Esophagus squamous epithelium (tissue), 5 donors: Measurements from ENCODE around the gene CNTN4. TPM values are rescaled to one million over a fixed set of nuclear protein-coding genes. Genes with fewer than 3 reads are reported as not detected.

Experiments
- DNase-seq: peaks from one replicate; lab custom pipeline; 2025; lab: John Stamatoyannopoulos, UW
- H3K27ac ChIP-seq, 4 donors: fragments of 200-600 bp; sonication (generic); one replicate each; pipeline ENCODE4 v1.5.1; 2016 to 2019; ENCODE audit warnings: mild to moderate bottlenecking in 1 of 4
- H3K27me3 ChIP-seq, 4 donors: fragments of 200-600 bp; sonication (generic); 1 replicate in 3 of 4; 2 replicates in 1 of 4; pipeline versions ENCODE4 v1.5.1 to v1.6.0; 2017 to 2021; ENCODE audit warnings: antibody characterized with exemption in 1 of 4
- H3K36me3 ChIP-seq, 3 donors: fragments of 200-600 bp; sonication (generic); one replicate each; pipeline ENCODE4 v1.5.1; 2016 to 2019
- H3K4me1 ChIP-seq, 3 donors: fragments of 200-600 bp; sonication (generic); one replicate each; pipeline ENCODE4 v1.5.1; 2017 to 2019
- H3K4me3 ChIP-seq, 4 donors: fragments of 200-600 bp; sonication (generic); 1 replicate in 3 of 4; 2 replicates in 1 of 4; pipeline ENCODE4 v1.5.1; 2016 to 2019; ENCODE audit warnings: mild to moderate bottlenecking in 2 of 4, moderate library complexity in 1 of 4
- H3K9me3 ChIP-seq, 3 donors: fragments of 200-600 bp; sonication (generic); one replicate each; pipeline ENCODE4 v1.5.1; 2016 to 2019
- POLR2A ChIP-seq, 4 donors: fragments of 450-650 bp; IDR thresholded peaks; one replicate each; pipeline ENCODE4 v1.6.1; 2017; ENCODE audit warnings: antibody characterized with exemption in 4 of 4, mild to moderate bottlenecking in 4 of 4, moderate library complexity in 3 of 4
- WGBS, 2 donors: methylation state at CpG; one replicate each; pipeline ENCODE4 v1.1.5; 2018; 5-methylcytosine and 5-hydroxymethylcytosine counted together
- intact Hi-C: fragments of 100-400 bp; cut with DNase I; formaldehyde crosslinking; loops from one replicate; pipeline ENCODE4 v1.15.0; 2022
- total RNA-seq, 4 donors: library from RNA; depleted of rRNA; stranded (reverse); fragments of >200 nt; gene quantifications; one replicate each; pipeline ENCODE4 v1.1.0, GENCODE V29; 2016
- TF ChIP-seq, protein P1 (sequence below), 6 experiments: fragments of 450-650 bp in 4 of 6; fragments of 200-600 bp in 2 of 6; sonication (generic) in 2 of 6; IDR thresholded peaks; one replicate each; pipeline ENCODE4 v1.5.1; 2016 to 2019; ENCODE audit warnings: antibody characterized with exemption in 6 of 6, mild to moderate bottlenecking in 4 of 6, moderate library complexity in 4 of 6
- donor health status: DM: yes; HTN: yes; CAD: no.

CNTN4 gene
- total RNA-seq, 4 donors from 2014 or later: 0.31 to 8.5 (median 3.5) TPM

DNA sequence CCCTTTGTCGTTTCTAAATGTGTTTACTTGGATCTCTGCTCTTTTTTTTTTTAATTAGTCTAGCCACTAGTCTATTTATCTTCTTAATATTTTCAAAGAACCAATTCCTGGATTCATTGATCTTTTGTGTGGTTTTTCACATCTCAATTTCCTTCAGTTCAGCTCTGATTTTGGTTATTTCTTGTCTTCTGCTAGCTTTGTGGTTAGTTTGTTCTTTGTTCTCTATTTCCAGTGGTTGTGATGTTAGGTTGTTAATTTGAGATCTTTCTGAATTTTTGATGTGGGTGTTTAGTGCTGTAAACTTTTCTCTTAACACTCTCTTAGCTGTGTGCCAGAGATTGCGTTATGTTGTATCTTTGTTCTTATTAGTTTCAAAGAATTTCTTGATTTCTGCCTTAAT, 446.1 kb downstream of the CNTN4 start:
- no peak overlapping the region for H3K27ac ChIP-seq
- H3K27me3 ChIP-seq: no peaks in the 10 kb centered on the region
- no peaks in the 10 kb centered on the region for H3K36me3 ChIP-seq
- no peaks in the 10 kb centered on the region for H3K4me1 ChIP-seq
- 56 to 66% methylated on average over 2 of the region's 2 CpGs for WGBS, 2 donors
- DNase-seq: no peak
- no peak overlapping the region for H3K4me3 ChIP-seq
- intact Hi-C loops: no loop called here
- no peaks in the 10 kb centered on the region for H3K9me3 ChIP-seq
- no peak for TF ChIP-seq POLR2A (IDR thresholded peaks at IDR 0.05)
- TF ChIP-seq, protein P1, sequence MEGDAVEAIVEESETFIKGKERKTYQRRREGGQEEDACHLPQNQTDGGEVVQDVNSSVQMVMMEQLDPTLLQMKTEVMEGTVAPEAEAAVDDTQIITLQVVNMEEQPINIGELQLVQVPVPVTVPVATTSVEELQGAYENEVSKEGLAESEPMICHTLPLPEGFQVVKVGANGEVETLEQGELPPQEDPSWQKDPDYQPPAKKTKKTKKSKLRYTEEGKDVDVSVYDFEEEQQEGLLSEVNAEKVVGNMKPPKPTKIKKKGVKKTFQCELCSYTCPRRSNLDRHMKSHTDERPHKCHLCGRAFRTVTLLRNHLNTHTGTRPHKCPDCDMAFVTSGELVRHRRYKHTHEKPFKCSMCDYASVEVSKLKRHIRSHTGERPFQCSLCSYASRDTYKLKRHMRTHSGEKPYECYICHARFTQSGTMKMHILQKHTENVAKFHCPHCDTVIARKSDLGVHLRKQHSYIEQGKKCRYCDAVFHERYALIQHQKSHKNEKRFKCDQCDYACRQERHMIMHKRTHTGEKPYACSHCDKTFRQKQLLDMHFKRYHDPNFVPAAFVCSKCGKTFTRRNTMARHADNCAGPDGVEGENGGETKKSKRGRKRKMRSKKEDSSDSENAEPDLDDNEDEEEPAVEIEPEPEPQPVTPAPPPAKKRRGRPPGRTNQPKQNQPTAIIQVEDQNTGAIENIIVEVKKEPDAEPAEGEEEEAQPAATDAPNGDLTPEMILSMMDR (IDR thresholded peaks at IDR 0.05): no peak

DNA sequence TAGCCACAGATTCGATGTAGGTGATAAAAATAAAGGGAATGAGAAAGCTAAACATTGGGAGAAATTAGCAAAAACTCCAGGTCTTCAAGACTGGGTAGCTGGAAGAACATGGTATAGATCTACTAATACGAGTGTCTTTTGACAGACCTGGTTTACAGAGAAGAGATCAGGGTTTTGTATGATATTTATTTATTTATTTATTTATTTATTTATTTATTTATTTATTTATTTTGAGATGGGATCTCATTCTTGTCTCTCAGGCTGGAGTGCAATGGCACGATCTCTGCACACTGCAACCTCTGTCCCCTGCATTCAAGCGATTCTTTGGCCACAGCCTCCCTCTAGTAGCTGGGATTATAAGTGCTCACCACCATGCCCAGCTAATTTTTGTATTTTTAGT, 448.4 kb downstream of the CNTN4 start:
- DNase-seq: no peak
- Histone ChIP-seq H3K4me3 (no peak overlapping the region), H3K9me3 (no peaks in the 10 kb centered on the region), H3K4me1 (no peaks in the 10 kb centered on the region), H3K36me3 (no peaks in the 10 kb centered on the region), H3K27ac (no peak overlapping the region), H3K27me3 (no peaks in the 10 kb centered on the region)
- intact Hi-C loops: no loop called here
- 77 to 85% methylated on average over 4 of the region's 4 CpGs for WGBS, 2 donors
- TF ChIP-seq POLR2A (IDR thresholded peaks at IDR 0.05): no peak
- TF ChIP-seq, protein P1 (IDR thresholded peaks at IDR 0.05): no peak

DNA sequence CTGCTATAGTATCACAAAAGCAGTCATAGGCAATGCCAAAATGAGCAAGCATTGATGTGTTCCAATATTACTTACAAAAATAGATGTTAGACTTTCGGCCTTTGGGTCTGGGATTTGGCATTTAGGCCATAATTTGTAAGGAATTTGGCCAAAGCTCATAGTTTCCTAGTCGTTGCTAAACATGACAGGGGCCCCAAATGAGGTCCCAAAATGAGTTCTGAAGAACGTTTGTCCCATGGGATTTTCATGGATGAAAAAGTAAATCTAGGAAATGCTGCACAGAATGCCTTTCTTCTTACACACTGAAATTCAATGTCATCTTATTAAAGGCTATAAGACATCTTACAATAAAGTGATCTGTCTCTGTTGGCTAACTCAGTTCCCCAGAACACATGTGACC, 456.0 kb downstream of the CNTN4 start:
- TF ChIP-seq, protein P1 (IDR thresholded peaks at IDR 0.05): no peak
- TF ChIP-seq POLR2A (IDR thresholded peaks at IDR 0.05): no peak
- intact Hi-C loops: no loop called here
- Histone ChIP-seq H3K27me3 (no peaks in the 10 kb centered on the region), H3K4me1 (no peaks in the 10 kb centered on the region), H3K27ac (no peak overlapping the region), H3K9me3 (no peaks in the 10 kb centered on the region), H3K4me3 (no peak overlapping the region), H3K36me3 (no peaks in the 10 kb centered on the region)
- no peak for DNase-seq
- 29 to 31% methylated on average over 3 of the region's 3 CpGs for WGBS, 2 donors

DNA sequence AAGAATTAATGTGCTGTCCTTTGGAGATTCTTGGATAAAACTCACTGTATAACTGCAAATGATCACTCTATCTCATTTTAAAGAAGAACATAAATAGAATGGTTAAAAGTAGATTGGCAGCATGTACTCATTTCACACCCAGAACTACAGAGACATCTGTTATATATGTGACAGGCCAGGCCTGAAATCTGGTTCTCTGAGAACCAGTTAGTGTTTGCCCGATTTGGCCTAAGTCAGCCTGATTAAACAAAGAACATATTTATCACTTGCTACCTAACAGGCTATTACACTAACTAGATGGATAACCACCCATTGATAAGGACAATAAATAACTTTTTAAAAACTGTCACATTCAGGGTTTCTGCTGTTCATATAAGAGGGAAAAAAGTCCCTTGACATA, 460.1 kb downstream of the CNTN4 start:
- Histone ChIP-seq H3K27ac (no peak overlapping the region), H3K36me3 (no peaks in the 10 kb centered on the region), H3K9me3 (no peaks in the 10 kb centered on the region), H3K4me3 (no peak overlapping the region), H3K27me3 (no peaks in the 10 kb centered on the region), H3K4me1 (no peaks in the 10 kb centered on the region)
- no peak for TF ChIP-seq POLR2A (IDR thresholded peaks at IDR 0.05)
- TF ChIP-seq, protein P1 (IDR thresholded peaks at IDR 0.05): no peak
- intact Hi-C loops: no loop called here
- DNase-seq: no peak
- WGBS, 2 donors: 39 to 48% methylated on average over 1 of the region's 1 CpG

DNA sequence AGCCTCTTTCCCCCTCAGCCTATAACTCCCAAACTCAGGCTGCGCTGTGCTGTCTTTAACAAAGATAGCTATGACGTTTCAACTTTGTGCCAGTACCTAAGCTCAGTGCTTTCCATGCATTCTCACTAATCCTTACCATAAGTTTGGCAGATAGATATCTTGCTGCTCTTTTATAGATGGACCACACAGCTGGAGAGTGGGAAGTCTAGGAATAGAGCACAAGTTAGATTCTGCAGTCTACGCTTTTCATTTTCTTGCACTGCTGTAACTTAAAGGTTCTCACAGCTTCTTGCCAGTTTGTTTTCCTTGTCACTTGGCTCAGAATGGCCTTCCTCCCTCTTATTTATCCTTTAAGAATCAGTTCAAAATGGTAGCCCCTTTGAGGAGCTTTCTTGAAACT, 468.8 kb downstream of the CNTN4 start:
- no peak for DNase-seq
- H3K27ac ChIP-seq: no peak overlapping the region
- TF ChIP-seq, protein P1 (IDR thresholded peaks at IDR 0.05): no peak
- TF ChIP-seq POLR2A (IDR thresholded peaks at IDR 0.05): no peak

More for the DNA sequence above, 468.8 kb downstream of the CNTN4 start:
- no peaks in the 10 kb centered on the region for H3K9me3 ChIP-seq
- H3K4me3 ChIP-seq: no peak overlapping the region
- no peaks in the 10 kb centered on the region for H3K27me3 ChIP-seq
- no peaks in the 10 kb centered on the region for H3K36me3 ChIP-seq
- intact Hi-C loops: no loop called here
- 80 to 95% methylated on average over 3 of the region's 3 CpGs for WGBS, 2 donors
- H3K4me1 ChIP-seq: no peaks in the 10 kb centered on the region
